Neural cell (in vitro differentiated cells): Measurements from ENCODE around the gene DESI2. TPM values are rescaled to one million over a fixed set of nuclear protein-coding genes. Genes with fewer than 3 reads are reported as not detected.

Source experiments
- H2AFZ ChIP-seq: fragments of 200-600, 300-800 bp; sonication (generic), shearing (Covaris generic); 2 replicates; pipeline ENCODE4 v1.6.0; 2014; ENCODE audit warnings: low read depth, mild to moderate bottlenecking, antibody characterized with exemption, low read length, moderate library complexity
- H3F3A ChIP-seq: fragments of 200-600 bp; shearing (Covaris generic); 2 replicates; pipeline ENCODE4 v1.6.1; 2016; ENCODE audit warnings: mild to moderate bottlenecking, moderate library complexity, mixed read lengths, antibody characterized with exemption, low read length; ENCODE audit not compliant: insufficient read depth, poor library complexity, severe bottlenecking
- H3K27ac ChIP-seq: fragments of 200-600, 300-800 bp; sonication (generic), shearing (Covaris generic); 2 replicates; pipeline ENCODE4 v1.5.1; 2014; ENCODE audit warnings: mild to moderate bottlenecking, low read length, moderate library complexity
- H3K27me3 ChIP-seq: fragments of 300-800, 200-600 bp; sonication (generic), shearing (Covaris generic); 2 replicates; pipeline ENCODE4 v1.6.0; 2014; ENCODE audit warnings: mild to moderate bottlenecking, low read depth, low read length, moderate library complexity; ENCODE audit not compliant: insufficient read depth
- H3K36me3 ChIP-seq: fragments of 300-800, 200-600 bp; sonication (generic), shearing (Covaris generic); 2 replicates; pipeline ENCODE4 v1.5.1; 2014; ENCODE audit warnings: mild to moderate bottlenecking, antibody characterized with exemption, low read length, moderate library complexity; ENCODE audit not compliant: insufficient read depth
- H3K4me2 ChIP-seq: fragments of 300-800, 200-600 bp; sonication (generic), shearing (Covaris generic); 2 replicates; pipeline ENCODE4 v1.6.0; 2014; ENCODE audit warnings: mild to moderate bottlenecking, low read length
- H3K4me3 ChIP-seq: fragments of 300-800, 200-600 bp; sonication (generic), shearing (Covaris generic); 2 replicates; pipeline ENCODE4 v1.5.1; 2014; ENCODE audit warnings: mild to moderate bottlenecking, low read length, moderate library complexity
- H3K79me2 ChIP-seq: fragments of 200-600 bp; shearing (Covaris generic); replicated peaks from 2 replicates; pipeline ENCODE4 v1.6.0; 2014; ENCODE audit warnings: mild to moderate bottlenecking, low read length, moderate library complexity; ENCODE audit not compliant: insufficient read depth
- H3K9ac ChIP-seq: fragments of 300-800, 200-600 bp; sonication (generic), shearing (Covaris generic); 2 replicates; pipeline ENCODE4 v1.6.1; 2016; ENCODE audit warnings: mild to moderate bottlenecking, low read length, mixed read lengths
- H3K9me2 ChIP-seq: fragments of 200-600 bp; shearing (Covaris generic); 2 replicates; pipeline ENCODE4 v1.6.1; 2016; ENCODE audit warnings: mild to moderate bottlenecking, low read length, mixed read lengths; ENCODE audit not compliant: insufficient read depth
- H3K9me3 ChIP-seq: fragments of 200-600, 300-800 bp; sonication (generic), shearing (Covaris generic); 2 replicates; pipeline ENCODE4 v1.6.1; 2016; ENCODE audit warnings: mild to moderate bottlenecking, mixed run types, low read length, moderate library complexity, mixed read lengths
- H4K20me1 ChIP-seq: fragments of 200-600 bp; shearing (Covaris generic); 2 replicates; pipeline ENCODE4 v1.6.1; 2016; ENCODE audit warnings: mild to moderate bottlenecking, mixed run types; ENCODE audit not compliant: insufficient read depth
- EP300 ChIP-seq: fragments of 450-650 bp; conservative IDR thresholded peaks from 2 replicates; pipeline ENCODE4 v1.6.1; 2014; ENCODE audit warnings: antibody characterized with exemption, mild to moderate bottlenecking, moderate library complexity; ENCODE audit not compliant: poor library complexity, severe bottlenecking
- EZH2 ChIP-seq: fragments of 200-600, 300-800 bp; shearing (Covaris generic), sonication (generic); IDR thresholded peaks from 2 replicates; pipeline ENCODE4 v1.6.1; 2014; ENCODE audit warnings: antibody characterized with exemption, low read length, borderline replicate concordance, mild to moderate bottlenecking; ENCODE audit not compliant: insufficient read depth, poor library complexity, severe bottlenecking
- MXI1 ChIP-seq: fragments of 450-650 bp; conservative IDR thresholded peaks from 2 replicates; pipeline ENCODE4 v1.6.1; 2014; ENCODE audit warnings: antibody characterized with exemption, mild to moderate bottlenecking; ENCODE audit not compliant: poor library complexity, severe bottlenecking
- POLR2AphosphoS5 ChIP-seq: IDR thresholded peaks from 2 replicates; pipeline ENCODE4 v1.6.1; 2012
- RAD21 ChIP-seq: fragments of 450-650 bp; conservative IDR thresholded peaks from 2 replicates; pipeline ENCODE4 v1.6.1; 2014; ENCODE audit warnings: antibody characterized with exemption, mild to moderate bottlenecking, moderate library complexity
- REST ChIP-seq: IDR thresholded peaks from 2 replicates; pipeline ENCODE4 v1.6.1; 2012; ENCODE audit warnings: borderline replicate concordance
- SMC3 ChIP-seq: fragments of 450-650 bp; conservative IDR thresholded peaks from 2 replicates; pipeline ENCODE4 v1.6.1; 2014; ENCODE audit warnings: antibody characterized with exemption, mild to moderate bottlenecking, moderate library complexity; ENCODE audit not compliant: poor library complexity
- TAF1 ChIP-seq: IDR thresholded peaks from 2 replicates; pipeline ENCODE4 v1.6.1; 2012; ENCODE audit warnings: low read depth
- polyA plus RNA-seq: library from polyadenylated mRNA; depleted of rRNA; stranded (reverse); fragments of >200 nt; gene quantifications from 2 replicates; pipeline ENCODE4 v1.2.3, GENCODE V29; 2014
- TF ChIP-seq, protein P1 (sequence below): fragments of 450-650 bp; IDR thresholded peaks from 2 replicates; pipeline ENCODE4 v1.5.1; 2014; ENCODE audit warnings: antibody characterized with exemption, mild to moderate bottlenecking, moderate library complexity; ENCODE audit not compliant: poor library complexity, severe bottlenecking

The DESI2 gene
- polyA plus RNA-seq, 1 donor from 2014 or later = 30.8 TPM

DNA sequence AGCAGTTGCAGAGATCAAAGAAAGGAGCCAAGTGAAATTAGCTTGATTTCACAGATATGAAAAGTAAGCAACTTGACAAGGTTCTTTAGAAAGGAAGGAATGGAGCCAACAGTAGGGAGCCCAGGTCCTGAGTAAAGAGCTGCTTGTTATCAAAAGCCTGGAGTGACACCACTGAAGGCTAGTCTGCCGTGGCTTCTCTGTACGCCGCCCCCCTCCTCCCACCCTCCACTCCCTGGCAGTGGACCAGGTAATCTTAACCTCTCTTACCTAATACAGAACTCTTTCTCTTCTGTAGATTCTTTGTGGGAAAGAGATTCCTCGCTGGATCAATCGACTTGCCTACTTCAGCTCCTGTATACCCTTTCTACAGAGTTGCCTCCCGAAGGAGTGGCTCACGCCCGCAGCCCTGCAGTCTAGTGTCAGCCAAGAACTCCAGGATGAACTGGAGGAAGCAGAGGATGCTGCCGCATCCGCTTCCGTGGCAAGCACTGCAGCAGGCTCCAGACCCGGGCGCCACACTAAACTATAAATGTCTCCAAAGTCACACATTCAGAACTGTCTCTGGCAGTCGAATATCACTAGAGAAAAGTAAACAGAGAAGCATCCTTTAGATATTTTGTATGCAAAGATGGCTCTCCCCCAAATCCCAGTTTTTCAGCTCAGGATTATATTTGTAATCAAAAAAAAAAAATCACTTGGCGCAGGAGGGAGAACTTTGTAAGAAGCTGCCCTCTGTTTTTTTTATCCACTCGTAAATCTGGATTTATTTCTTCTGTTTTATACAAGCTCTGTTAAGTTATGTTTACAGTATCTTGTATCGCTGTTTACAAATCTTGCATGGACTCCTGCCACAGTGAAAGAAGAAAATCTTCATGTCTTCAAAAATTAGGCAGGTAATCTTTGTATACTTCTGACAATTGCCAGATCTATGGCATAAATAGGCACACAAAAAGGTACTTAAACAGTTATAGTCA, 52.6 kb downstream of the DESI2 start:
- Histone ChIP-seq H3K9me2 (no peaks in the 10 kb centered on the region), H3K4me2 (no peak overlapping the region)

DNA sequence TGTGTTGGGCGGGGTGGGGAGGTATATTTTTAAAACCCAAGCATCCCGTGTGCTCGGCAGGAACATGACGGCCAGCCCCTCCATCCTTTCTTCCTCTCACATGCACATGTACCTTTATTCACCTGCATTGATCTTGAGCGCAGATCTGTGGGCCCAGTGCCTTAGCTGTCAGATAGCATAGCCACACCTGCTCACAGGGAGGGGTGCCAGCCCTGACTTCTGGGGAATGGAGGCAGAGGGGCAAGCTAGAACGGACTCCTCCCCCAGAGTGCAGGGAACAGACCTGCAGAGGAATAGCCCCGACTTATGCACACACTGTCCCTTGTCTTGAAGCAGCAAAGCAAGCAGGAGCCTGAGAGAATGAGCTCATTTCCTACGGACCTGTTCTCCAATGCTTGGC, 56.1 kb downstream of the DESI2 start:
- no peaks in the 10 kb centered on the region for H3K36me3 ChIP-seq
- no peaks in the 10 kb centered on the region for H3K79me2 ChIP-seq
- no peak overlapping the region for H3K4me2 ChIP-seq
- no peak overlapping the region for H3K27ac ChIP-seq
- H3K4me3 ChIP-seq = no peak overlapping the region
- H3F3A ChIP-seq = no peaks in the 10 kb centered on the region
- TF ChIP-seq EZH2 = no peak
- no peak for TF ChIP-seq TAF1
- no peak for TF ChIP-seq SMC3
- TF ChIP-seq MXI1 = no peak
- no peak for TF ChIP-seq REST
- TF ChIP-seq EP300 = no peak
- no peak for TF ChIP-seq POLR2AphosphoS5
- TF ChIP-seq, protein P1, sequence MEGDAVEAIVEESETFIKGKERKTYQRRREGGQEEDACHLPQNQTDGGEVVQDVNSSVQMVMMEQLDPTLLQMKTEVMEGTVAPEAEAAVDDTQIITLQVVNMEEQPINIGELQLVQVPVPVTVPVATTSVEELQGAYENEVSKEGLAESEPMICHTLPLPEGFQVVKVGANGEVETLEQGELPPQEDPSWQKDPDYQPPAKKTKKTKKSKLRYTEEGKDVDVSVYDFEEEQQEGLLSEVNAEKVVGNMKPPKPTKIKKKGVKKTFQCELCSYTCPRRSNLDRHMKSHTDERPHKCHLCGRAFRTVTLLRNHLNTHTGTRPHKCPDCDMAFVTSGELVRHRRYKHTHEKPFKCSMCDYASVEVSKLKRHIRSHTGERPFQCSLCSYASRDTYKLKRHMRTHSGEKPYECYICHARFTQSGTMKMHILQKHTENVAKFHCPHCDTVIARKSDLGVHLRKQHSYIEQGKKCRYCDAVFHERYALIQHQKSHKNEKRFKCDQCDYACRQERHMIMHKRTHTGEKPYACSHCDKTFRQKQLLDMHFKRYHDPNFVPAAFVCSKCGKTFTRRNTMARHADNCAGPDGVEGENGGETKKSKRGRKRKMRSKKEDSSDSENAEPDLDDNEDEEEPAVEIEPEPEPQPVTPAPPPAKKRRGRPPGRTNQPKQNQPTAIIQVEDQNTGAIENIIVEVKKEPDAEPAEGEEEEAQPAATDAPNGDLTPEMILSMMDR = no peak
- TF ChIP-seq RAD21 = no peak
- H3K9me2 ChIP-seq = no peaks in the 10 kb centered on the region
- H4K20me1 ChIP-seq = no peaks in the 10 kb centered on the region
- no peaks in the 10 kb centered on the region for H3K9me3 ChIP-seq
- H2AFZ ChIP-seq = no peak overlapping the region
- H3K27me3 ChIP-seq = no peaks in the 10 kb centered on the region
- no peak overlapping the region for H3K9ac ChIP-seq

More for the DNA sequence above, 52.6 kb downstream of the DESI2 start:
- TF ChIP-seq TAF1 (no peak), EP300 (no peak), MXI1 (no peak)
- H3K27ac ChIP-seq = no peak overlapping the region
- H3K9me3 ChIP-seq = no peaks in the 10 kb centered on the region
- no peaks in the 10 kb centered on the region for H3K36me3 ChIP-seq
- H4K20me1 ChIP-seq = no peaks in the 10 kb centered on the region
- H3K9ac ChIP-seq = no peak overlapping the region
- H2AFZ ChIP-seq = no peak overlapping the region
- no peak overlapping the region for H3K4me3 ChIP-seq
- no peaks in the 10 kb centered on the region for H3K79me2 ChIP-seq
- H3F3A ChIP-seq = no peaks in the 10 kb centered on the region
- H3K27me3 ChIP-seq = no peaks in the 10 kb centered on the region
